Ectodermal cell (in vitro differentiated cells): ENCODE results near the gene ZNRF3.

Source experiments
- H3K27ac ChIP-seq: 2 replicates; pipeline ENCODE4 v1.7.0; 2013; ENCODE audit warnings: mild to moderate bottlenecking, low read depth, low read length; ENCODE audit not compliant: insufficient read depth, poor library complexity, severe bottlenecking
- H3K27me3 ChIP-seq: 2 replicates; pipeline ENCODE4 v1.7.0; 2013; ENCODE audit warnings: mild to moderate bottlenecking, low read length; ENCODE audit not compliant: insufficient read depth, control insufficient read depth, poor library complexity, severe bottlenecking
- H3K36me3 ChIP-seq: one replicate; pipeline ENCODE4 v1.7.0; 2013; ENCODE audit warnings: low read length; ENCODE audit not compliant: control insufficient read depth, insufficient read depth
- H3K4me1 ChIP-seq: one replicate; pipeline ENCODE4 v1.7.0; 2013; ENCODE audit warnings: low read length; ENCODE audit not compliant: control insufficient read depth, insufficient read depth
- H3K4me3 ChIP-seq: 2 replicates; pipeline ENCODE4 v1.7.0; 2013; ENCODE audit warnings: low read depth, low read length, control low read depth; ENCODE audit not compliant: insufficient read depth
- H3K9me3 ChIP-seq: 2 replicates; pipeline ENCODE4 v1.7.0; 2013; ENCODE audit warnings: mild to moderate bottlenecking, low read length, moderate library complexity; ENCODE audit not compliant: control insufficient read depth
- WGBS, 2 experiments: methylation state at CpG; one replicate each; pipeline ENCODE4 v1.1.7; 2013; ENCODE audit warnings: missing lambda C conversion rate in 2 of 2; 5-methylcytosine and 5-hydroxymethylcytosine counted together

The ZNRF3 gene

DNA sequence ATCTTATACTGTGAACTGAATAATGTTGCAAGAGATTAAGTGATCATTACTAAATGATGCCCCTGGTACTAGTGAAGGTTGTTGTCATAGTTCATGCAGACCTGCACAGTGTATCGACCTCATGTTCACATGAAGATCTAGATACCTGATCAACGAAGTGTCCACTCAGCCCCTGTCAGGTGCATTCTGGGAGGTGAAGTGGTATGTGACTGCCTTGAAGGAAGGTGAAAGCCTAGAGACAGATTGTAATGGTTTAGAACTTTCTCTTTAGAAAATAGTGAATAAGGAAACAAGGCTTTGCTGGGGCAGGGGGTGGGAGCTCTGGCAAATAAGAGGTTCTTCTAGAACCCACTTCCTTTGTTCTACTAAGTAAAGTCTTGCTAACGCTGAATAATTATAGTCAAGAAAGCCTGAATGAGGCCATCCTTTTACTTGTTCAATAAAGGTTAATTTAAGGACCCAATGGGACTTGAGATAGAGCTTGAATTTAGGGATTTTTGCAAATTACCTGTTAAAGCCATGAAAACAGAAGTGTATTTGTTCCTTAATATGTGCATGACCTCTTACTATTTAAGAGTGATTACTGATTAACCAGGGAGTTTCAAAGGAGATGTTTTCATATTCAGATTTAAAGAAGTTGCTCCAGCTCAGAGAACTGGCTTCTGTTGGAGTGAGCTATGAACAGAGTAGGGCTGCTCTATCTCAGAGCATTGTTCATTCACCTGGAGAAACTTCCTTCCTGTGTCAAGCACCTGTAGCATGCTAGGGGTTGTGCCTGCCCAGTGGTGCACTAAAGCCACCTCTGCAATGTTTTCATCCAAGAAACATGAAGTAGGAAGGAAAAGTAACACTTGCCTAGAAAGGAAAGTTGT lies 132.9 kb downstream of the ZNRF3 start:
- Histone ChIP-seq H3K9me3 (no peaks in the 10 kb centered on the region), H3K27ac (no peak overlapping the region), H3K36me3 (no peaks in the 10 kb centered on the region), H3K4me3 (no peak overlapping the region), H3K4me1 (peaks cover 30% of the 10 kb centered on the region), H3K27me3 (no peaks in the 10 kb centered on the region)
- 89 to 95% methylated on average over 3 of the region's 3 CpGs for WGBS, 2 experiments

DNA sequence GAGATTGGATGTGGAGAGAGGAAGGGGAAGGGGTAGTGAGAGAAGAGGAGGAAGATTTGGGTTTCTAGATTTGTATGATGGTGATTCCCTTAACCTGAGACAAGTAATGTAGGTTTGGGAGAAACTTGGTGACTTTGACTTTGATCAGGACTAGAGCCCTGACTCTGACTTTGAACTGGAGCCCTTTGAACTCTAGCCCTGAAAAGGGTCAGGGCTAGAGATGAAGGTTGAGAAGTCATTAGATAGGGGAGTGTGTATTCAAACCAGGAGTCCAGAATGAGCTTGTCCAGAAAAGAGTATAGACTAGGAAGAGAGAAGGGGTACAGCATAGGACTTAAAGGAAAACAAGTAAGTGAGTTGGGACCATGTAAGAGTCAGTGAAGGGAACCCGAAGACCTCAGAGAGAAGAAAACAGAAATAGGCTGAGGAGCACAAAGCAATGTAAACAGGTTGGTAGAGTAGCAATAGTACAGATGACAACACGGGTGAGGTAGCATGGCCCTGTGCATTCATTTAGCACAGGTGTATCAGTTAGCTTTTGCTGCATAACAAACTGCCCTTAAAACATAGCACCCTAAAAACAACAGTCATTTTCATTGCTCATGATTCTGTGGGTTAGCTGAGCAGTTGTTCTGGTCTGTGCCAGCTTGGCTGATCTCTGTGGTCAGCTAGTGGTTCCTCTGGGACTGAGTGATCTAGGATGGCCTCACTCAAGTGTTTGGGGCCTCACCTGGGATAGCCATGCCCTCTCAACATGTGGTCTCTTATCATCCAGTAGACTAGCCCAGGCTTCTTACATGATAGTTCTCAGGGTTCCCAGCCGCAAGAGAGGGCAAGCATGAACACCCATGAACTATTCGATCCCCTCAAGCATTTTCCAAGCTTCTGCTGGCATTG lies 135.2 kb downstream of the ZNRF3 start:
- H3K9me3 ChIP-seq = no peaks in the 10 kb centered on the region
- H3K4me3 ChIP-seq = no peak overlapping the region
- no peaks in the 10 kb centered on the region for H3K36me3 ChIP-seq
- peaks cover 26% of the 10 kb centered on the region for H3K4me1 ChIP-seq
- no peak overlapping the region for H3K27ac ChIP-seq
- no peaks in the 10 kb centered on the region for H3K27me3 ChIP-seq
- WGBS, 2 experiments = 95% methylated on average over 4 of the region's 4 CpGs

DNA sequence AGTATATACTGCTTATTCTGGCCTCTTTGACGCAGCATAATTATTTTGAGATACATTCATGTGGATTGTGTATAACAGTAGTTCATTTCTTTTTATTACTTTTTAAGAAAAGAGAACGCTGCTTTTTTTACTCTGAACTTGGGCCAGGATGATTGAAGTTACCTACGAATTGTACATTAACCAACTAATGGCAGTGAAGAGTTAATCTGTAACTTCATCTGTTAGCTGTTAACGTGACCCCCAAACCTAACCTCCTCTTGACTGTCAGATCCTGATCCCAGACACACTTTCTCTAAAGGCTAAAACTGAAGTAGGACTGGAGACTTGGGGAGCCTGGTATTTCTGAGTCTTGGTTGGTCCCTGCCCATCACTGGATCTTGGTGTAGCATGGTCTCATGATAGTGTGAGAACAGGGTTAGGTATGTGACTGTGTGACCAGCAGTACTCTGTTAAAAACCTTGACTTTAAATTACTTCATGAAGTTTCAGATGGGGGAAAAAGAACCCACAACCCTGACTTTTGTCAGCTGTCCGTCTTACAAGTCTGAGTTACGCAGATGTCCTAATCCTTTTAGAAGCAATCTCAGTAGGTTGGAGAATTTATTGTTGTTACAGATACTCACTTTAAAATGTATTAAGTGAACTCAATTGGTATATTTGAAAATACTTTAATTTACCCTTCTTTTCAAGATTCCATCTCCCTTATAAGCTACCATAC lies 138.9 kb downstream of the ZNRF3 start:
- H3K9me3 ChIP-seq = no peaks in the 10 kb centered on the region
- no peak overlapping the region for H3K27ac ChIP-seq
- H3K4me1 ChIP-seq = peaks cover 17% of the 10 kb centered on the region
- no peaks in the 10 kb centered on the region for H3K27me3 ChIP-seq
- H3K4me3 ChIP-seq = no peak overlapping the region
- 90 to 92% methylated on average over 5 to 6 of the region's 6 CpGs for WGBS, 2 experiments
- H3K36me3 ChIP-seq = no peaks in the 10 kb centered on the region

DNA sequence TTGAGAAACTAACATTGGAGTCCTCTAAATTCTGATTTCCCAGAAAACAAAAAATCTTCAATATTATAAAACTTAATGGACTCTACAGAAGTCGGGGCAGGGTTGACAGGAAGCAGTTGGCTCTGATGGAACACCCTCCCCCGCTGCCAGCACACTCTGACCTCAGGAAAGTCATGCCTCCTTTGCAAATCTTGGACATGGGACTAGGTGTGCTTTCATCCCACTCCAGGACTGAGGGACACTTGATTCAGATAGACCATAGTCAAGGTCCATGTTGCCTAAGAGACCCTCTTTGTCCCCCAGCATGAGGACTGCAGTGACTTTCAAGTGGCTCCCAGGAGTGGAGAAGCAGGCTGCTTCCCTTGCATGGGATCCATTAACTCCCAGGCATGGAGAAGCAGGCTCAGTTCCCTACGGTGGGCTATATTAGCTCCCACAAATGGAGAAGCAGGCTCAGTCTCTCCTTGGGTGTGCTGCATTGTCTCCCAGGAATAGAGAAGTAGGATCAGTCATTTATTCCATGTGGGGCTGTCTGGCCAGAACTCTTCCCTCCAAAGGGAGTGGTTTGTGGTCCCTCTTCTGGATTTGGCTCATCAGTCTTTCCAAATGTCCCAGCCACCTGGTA lies 139.9 kb downstream of the ZNRF3 start:
- no peak overlapping the region for H3K27ac ChIP-seq
- H3K27me3 ChIP-seq = no peaks in the 10 kb centered on the region
- no peaks in the 10 kb centered on the region for H3K9me3 ChIP-seq
- H3K4me1 ChIP-seq = peaks cover 21% of the 10 kb centered on the region
- 85 to 86% methylated on average over 3 of the region's 3 CpGs for WGBS, 2 experiments
- H3K4me3 ChIP-seq = no peak overlapping the region
- no peaks in the 10 kb centered on the region for H3K36me3 ChIP-seq

DNA sequence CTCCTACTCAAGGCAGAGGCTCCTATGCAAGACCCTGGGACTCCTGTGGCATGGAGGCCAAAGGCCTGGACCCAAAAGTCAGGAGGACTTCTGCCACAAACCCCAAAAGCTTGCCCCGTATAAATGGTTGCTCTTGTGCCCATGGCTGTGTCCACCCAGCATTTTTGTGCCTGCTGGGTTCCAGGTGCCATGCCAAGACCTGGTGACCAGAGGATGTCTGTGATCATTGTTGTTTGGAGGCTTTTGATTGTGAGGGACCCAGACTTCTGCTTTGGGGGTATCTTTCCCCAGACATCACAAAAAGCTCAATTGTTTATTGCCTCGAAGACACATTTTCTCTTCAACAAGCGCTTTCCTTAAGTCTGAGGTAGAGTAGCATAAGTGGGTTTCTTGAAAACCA lies 143.2 kb downstream of the ZNRF3 start:
- H3K4me1 ChIP-seq = peaks cover 46% of the 10 kb centered on the region
- no peak overlapping the region for H3K27ac ChIP-seq
- no peaks in the 10 kb centered on the region for H3K27me3 ChIP-seq
- 99 to 100% methylated on average over 3 of the region's 3 CpGs for WGBS, 2 experiments
- no peaks in the 10 kb centered on the region for H3K9me3 ChIP-seq
- no peaks in the 10 kb centered on the region for H3K36me3 ChIP-seq
- H3K4me3 ChIP-seq = no peak overlapping the region

DNA sequence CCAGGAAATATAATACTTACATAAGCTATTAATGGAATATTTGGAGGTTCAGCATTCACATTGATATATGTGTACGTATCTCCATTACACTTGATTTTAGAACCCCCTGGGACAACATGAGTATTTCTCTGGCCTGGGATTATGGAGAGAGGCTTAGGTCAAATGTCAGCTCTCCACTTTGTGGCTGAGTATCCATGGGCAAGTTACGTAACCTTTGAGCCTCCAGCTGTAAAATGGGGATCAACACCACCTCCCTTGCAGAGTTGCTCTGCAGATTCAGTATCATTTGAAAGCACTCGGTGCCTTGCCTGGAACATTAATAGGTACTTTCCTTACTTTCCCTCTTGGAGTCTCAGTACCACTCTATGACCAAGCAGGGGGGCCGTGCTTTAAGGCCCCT lies 145.1 kb downstream of the ZNRF3 start:
- WGBS, 2 experiments = 88 to 91% methylated on average over 4 of the region's 4 CpGs
- Histone ChIP-seq H3K4me3 (no peak overlapping the region), H3K36me3 (no peaks in the 10 kb centered on the region), H3K9me3 (no peaks in the 10 kb centered on the region), H3K27me3 (no peaks in the 10 kb centered on the region), H3K4me1 (peaks cover 43% of the 10 kb centered on the region), H3K27ac (peak overlapping the region; percentile 36)

DNA sequence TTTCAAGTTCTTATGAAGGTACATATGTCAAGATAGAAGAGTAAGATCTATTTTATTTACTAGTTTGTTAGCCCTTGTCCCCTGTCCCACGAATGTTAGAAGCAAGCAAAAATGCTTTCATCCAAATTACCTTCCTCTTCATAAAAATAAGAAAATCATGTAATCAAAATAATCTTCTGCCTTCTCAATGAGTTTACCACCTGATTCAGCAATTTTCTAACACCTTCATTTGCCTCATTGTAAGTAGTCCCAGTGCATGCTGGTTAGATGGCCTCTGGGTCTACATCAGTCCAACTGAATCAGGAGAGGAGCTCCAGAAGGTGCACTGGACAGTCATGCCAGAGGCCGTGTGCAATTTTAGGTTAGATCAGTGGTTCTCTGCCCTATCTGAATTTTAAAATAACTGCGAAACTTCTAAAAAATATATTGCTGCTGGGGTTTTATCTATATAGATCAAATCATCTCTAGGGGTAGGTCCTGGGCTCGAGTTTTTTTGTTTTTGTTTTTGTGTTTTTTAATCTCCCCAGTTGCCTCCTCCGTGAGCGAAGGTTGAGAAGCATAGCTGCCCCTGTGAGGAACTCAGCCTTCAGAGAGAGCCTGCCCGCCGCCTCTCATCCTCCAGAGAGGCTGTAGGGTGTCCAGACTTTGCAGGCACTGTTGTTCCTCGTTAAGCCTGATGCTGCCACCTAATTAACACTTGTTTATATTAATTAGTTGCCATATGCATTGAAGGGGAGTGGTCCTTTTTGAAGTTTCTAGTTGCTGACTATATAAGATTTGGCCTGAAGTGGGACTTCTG lies 146.0 kb downstream of the ZNRF3 start:
- Histone ChIP-seq H3K9me3 (no peaks in the 10 kb centered on the region), H3K36me3 (no peaks in the 10 kb centered on the region), H3K4me3 (no peak overlapping the region), H3K27me3 (no peaks in the 10 kb centered on the region), H3K27ac (peak overlapping the region; percentile 87), H3K4me1 (peaks cover 43% of the 10 kb centered on the region)
- WGBS, 2 experiments = 81 to 82% methylated on average over 8 to 9 of the region's 9 CpGs

DNA sequence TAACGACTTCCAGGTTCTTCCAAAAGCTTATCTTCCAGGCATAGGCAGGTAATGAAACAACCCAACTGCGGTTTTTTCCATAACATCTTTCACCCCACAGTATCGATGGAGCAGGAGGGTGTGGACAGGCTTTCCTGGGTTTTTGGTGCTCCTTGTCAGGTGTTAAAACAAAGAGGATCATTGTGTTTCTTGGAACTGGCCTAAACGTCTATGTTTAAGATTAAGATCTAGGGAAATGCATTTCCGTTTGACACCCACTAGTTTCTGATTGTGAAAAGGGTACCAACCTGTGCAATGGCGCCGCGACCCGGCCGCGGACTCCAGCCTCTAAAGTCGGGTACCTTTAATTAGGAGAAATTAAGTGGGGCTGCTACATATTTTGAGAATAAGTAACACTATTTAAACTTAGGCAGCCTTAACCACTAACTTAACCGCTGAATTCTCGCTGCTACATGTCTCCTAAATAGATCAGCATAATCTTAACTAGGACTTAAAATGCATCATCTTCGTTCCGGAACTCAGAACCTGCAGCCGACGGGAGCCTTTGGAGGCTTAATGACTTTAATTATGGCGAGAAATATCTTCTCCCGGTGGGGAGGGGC lies 146.7 kb downstream of the ZNRF3 start:
- Histone ChIP-seq H3K27ac (peak overlapping the region; percentile 87), H3K36me3 (no peaks in the 10 kb centered on the region), H3K4me3 (peak overlapping the region; percentile 31), H3K27me3 (no peaks in the 10 kb centered on the region), H3K9me3 (no peaks in the 10 kb centered on the region), H3K4me1 (peaks cover 43% of the 10 kb centered on the region)
- 14% methylated on average over 19 to 20 of the region's 20 CpGs for WGBS, 2 experiments
